Measurements from ENCODE around the gene SNORC. TPM values are rescaled to one million over a fixed set of nuclear protein-coding genes. Genes with fewer than 3 reads are reported as not detected.

SNORC gene
- polyA plus RNA-seq, 1 of the 3 experiments (the other 2 are of a cell fraction), result 1.2 TPM

GRCh38 chr2:232882085-232882484 lies 12.0 kb downstream of the SNORC start:
- Histone ChIP-seq H3K9me2 (no peaks in the 10 kb centered on the region), H3K9ac (no peak overlapping the region), H3K4me3 (ENCODE audit: low read depth in 2 of 2, low read length in 1 of 2) (no peak overlapping the region), H3K36me3 (replicated peaks in 1 of 2; ENCODE audit: control insufficient read depth in 1 of 2, insufficient read depth in 2 of 2, low read length in 1 of 2) (no peaks in the 10 kb centered on the region), H3K4me2 (no peak overlapping the region), H3K9me3 (no peaks in the 10 kb centered on the region), H4K20me1 (ENCODE audit: insufficient read depth) (no peaks in the 10 kb centered on the region), H3K27me3 (ENCODE audit: insufficient read depth) (no peaks in the 10 kb centered on the region), H3K79me2 (ENCODE audit: insufficient read depth) (no peaks in the 10 kb centered on the region), H3K27ac (ENCODE audit: low read depth in 2 of 2, low read length in 1 of 2) (no peak overlapping the region), H3K4me1 (ENCODE audit: control insufficient read depth in 1 of 2, insufficient read depth in 2 of 2, low read depth in 1 of 2, low read length in 1 of 2) (no peaks in the 10 kb centered on the region; a peak in 1 of 4 replicates), H2AFZ (ENCODE audit: low read depth) (no peak overlapping the region), H3F3A (replicated peaks; ENCODE audit: insufficient read depth) (no peaks in the 10 kb centered on the region)
- no peak for TF ChIP-seq JUND (IDR thresholded peaks at IDR 0.05)
- TF ChIP-seq PBX3 (IDR thresholded peaks at IDR 0.05), result no peak
- TF ChIP-seq YY1 (IDR thresholded peaks at IDR 0.05; ENCODE audit: low read depth), result no peak
- TF ChIP-seq RFX5 (IDR thresholded peaks at IDR 0.05; ENCODE audit: low read length), result no peak
- no peak for TF ChIP-seq RAD21 (IDR thresholded peaks at IDR 0.05; ENCODE audit: low read length)
- no peak for TF ChIP-seq FOXJ3 (CRISPR knock-in tag; IDR thresholded peaks at IDR 0.05)
- TF ChIP-seq TEAD4 (IDR thresholded peaks at IDR 0.05; ENCODE audit: borderline replicate concordance, insufficient read depth), result no peak
- no peak for TF ChIP-seq IRF3 (IDR thresholded peaks at IDR 0.05; ENCODE audit: low read depth, low read length)
- TF ChIP-seq EZH2phosphoT487 (IDR thresholded peaks at IDR 0.05; ENCODE audit: borderline replicate concordance, low read depth), result no peak
- TF ChIP-seq CTCF (IDR thresholded peaks at IDR 0.05), result no peak
- no peak for TF ChIP-seq RCOR1 (IDR thresholded peaks at IDR 0.05; ENCODE audit: low read length)
- no peak for TF ChIP-seq SMC3 (IDR thresholded peaks at IDR 0.05; ENCODE audit: low read depth, low read length)
- no peak for TF ChIP-seq ZBTB33 (IDR thresholded peaks at IDR 0.05; ENCODE audit: borderline replicate concordance, low read depth)
- no peak for TF ChIP-seq NRF1 (IDR thresholded peaks at IDR 0.05; ENCODE audit: low read depth, low read length)
- no peak for TF ChIP-seq USF1 (IDR thresholded peaks at IDR 0.05; ENCODE audit: borderline replicate concordance, low read depth)
- no peak for TF ChIP-seq TCF12 (IDR thresholded peaks at IDR 0.05)
- no peak for TF ChIP-seq MEF2A (IDR thresholded peaks at IDR 0.05; ENCODE audit: borderline replicate concordance, low read depth)
- CTCF ChIA-PET, result interaction anchor here (0.7 kb wide), 1 partner anchor 9 kb away, joined by 3 read pairs; no protein-coding TSS in a partner anchor
- POLR2A ChIA-PET, result no interaction called here
- 91% methylated on average over 16 of the region's 17 CpGs for WGBS (ENCODE audit: low lambda C conversion rate)
- no peak for DNase-seq
